Measurements from ENCODE around the gene AREG.
A peak's percentile ranks its signal among the peaks of the same experiment; 100 is the strongest.

AREG gene

DNA sequence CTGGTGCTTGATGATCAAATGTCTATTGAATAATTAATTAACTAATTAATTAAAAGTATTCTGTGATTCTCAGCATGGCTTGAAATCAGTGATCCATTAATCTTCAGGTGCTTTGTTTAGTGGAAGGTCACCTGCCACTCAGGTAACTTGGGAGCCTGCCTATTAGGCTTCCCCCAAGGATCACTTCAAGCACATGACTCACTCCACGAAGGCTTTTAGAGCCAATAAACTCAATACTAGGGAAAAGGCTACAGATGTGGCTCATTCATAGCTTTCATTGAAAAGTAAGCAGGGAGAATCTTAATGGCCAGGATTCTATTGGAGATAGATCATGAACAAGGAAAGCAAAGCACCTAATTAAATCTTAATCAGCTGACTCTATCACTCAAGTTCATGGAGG lies 21.3 kb downstream of the AREG start:
- no peak overlapping the region for H3K4me3 ChIP-seq (ENCODE audit: severe bottlenecking)
- no peaks in the 10 kb centered on the region for H3K9me3 ChIP-seq (ENCODE audit: severe bottlenecking)
- H3K27ac ChIP-seq (ENCODE audit: poor library complexity, severe bottlenecking): no peak overlapping the region

DNA sequence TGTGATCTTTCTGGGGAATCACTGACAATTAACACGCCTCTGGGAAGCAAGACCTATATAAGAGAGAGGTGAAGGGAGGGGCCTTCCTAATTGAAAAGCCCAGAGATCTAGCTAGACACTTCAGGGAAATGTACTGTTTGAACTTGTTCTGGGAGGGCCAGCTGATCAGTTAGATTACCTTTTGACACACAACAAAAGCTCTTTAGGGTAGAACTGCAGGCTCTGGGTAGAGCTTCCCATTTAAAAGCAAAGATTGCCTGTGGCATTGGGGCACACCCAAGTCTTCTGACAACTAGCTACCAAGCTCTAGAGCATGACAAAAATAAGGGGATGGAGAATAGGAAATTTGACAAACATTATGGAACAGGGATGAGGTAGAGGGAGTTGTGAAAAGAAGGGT lies 26.3 kb downstream of the AREG start:
- peaks cover 37% of the 10 kb centered on the region for H3K4me1 ChIP-seq (ENCODE audit: insufficient read depth, poor library complexity, severe bottlenecking)
- ATAC-seq (ENCODE audit: low read depth): no peak
- no peaks in the 10 kb centered on the region for H3K36me3 ChIP-seq (ENCODE audit: low read depth)
- H3K4me3 ChIP-seq (ENCODE audit: severe bottlenecking): no peak overlapping the region
- no peaks in the 10 kb centered on the region for H3K9me3 ChIP-seq (ENCODE audit: severe bottlenecking)
- H3K27me3 ChIP-seq (ENCODE audit: insufficient read depth, poor library complexity, severe bottlenecking): no peaks in the 10 kb centered on the region
- H3K27ac ChIP-seq (ENCODE audit: poor library complexity, severe bottlenecking): no peak overlapping the region
- TF ChIP-seq, protein P1, sequence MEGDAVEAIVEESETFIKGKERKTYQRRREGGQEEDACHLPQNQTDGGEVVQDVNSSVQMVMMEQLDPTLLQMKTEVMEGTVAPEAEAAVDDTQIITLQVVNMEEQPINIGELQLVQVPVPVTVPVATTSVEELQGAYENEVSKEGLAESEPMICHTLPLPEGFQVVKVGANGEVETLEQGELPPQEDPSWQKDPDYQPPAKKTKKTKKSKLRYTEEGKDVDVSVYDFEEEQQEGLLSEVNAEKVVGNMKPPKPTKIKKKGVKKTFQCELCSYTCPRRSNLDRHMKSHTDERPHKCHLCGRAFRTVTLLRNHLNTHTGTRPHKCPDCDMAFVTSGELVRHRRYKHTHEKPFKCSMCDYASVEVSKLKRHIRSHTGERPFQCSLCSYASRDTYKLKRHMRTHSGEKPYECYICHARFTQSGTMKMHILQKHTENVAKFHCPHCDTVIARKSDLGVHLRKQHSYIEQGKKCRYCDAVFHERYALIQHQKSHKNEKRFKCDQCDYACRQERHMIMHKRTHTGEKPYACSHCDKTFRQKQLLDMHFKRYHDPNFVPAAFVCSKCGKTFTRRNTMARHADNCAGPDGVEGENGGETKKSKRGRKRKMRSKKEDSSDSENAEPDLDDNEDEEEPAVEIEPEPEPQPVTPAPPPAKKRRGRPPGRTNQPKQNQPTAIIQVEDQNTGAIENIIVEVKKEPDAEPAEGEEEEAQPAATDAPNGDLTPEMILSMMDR (IDR thresholded peaks at IDR 0.05; ENCODE audit: poor library complexity, severe bottlenecking): no peak
- no peak for DNase-seq (ENCODE audit: low spot score)

More for the DNA sequence above, 21.3 kb downstream of the AREG start:
- ATAC-seq (ENCODE audit: low read depth) (no peak), DNase-seq (ENCODE audit: low spot score) (no peak)
- Histone ChIP-seq H3K27me3 (ENCODE audit: insufficient read depth, poor library complexity, severe bottlenecking) (no peaks in the 10 kb centered on the region), H3K4me1 (ENCODE audit: insufficient read depth, poor library complexity, severe bottlenecking) (peaks cover 5% of the 10 kb centered on the region), H3K36me3 (ENCODE audit: low read depth) (no peaks in the 10 kb centered on the region)
- TF ChIP-seq, protein P1 (IDR thresholded peaks at IDR 0.05; ENCODE audit: poor library complexity, severe bottlenecking): no peak

DNA sequence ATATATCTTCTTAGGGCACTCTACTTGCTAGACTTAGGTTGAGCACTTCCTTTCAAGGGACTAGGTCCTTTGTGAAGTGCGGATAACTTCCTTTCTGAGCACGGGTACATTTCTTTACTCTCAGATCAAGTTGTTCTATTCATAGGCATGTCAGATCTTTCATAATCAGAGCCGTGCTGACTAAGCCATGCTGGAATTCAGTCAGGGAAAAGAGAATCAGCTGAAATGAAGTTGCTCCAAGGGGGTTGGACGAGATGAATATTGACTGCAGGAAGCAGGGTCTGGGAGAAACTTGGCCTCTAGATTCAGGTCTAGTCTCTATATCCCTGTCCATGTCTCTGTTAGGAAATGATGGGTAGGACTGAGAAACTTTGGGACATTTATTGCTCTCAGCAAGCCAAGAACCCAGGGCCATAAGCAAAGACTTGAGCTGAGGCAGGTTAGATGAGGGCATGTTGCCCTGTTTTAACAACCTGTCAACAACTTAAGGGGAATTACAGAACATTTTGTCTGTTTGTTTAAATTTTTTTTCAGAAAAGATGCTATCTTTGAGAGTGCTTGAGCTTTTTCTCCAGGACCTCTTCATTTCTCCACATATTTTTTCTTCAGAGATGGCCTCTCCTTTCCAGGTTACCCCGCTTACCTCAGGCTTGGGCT lies 28.3 kb downstream of the AREG start:
- Histone ChIP-seq H3K4me1 (ENCODE audit: insufficient read depth, poor library complexity, severe bottlenecking) (peaks cover 37% of the 10 kb centered on the region), H3K9me3 (ENCODE audit: severe bottlenecking) (no peaks in the 10 kb centered on the region), H3K4me3 (ENCODE audit: severe bottlenecking) (no peak overlapping the region), H3K27me3 (ENCODE audit: insufficient read depth, poor library complexity, severe bottlenecking) (no peaks in the 10 kb centered on the region), H3K27ac (ENCODE audit: poor library complexity, severe bottlenecking) (peak overlapping the region; percentile 55), H3K36me3 (ENCODE audit: low read depth) (no peaks in the 10 kb centered on the region)
- DNase-seq (ENCODE audit: low spot score) (no peak), ATAC-seq (ENCODE audit: low read depth) (peak; percentile 92)
- TF ChIP-seq, protein P1 (IDR thresholded peaks at IDR 0.05; ENCODE audit: poor library complexity, severe bottlenecking): no peak

DNA sequence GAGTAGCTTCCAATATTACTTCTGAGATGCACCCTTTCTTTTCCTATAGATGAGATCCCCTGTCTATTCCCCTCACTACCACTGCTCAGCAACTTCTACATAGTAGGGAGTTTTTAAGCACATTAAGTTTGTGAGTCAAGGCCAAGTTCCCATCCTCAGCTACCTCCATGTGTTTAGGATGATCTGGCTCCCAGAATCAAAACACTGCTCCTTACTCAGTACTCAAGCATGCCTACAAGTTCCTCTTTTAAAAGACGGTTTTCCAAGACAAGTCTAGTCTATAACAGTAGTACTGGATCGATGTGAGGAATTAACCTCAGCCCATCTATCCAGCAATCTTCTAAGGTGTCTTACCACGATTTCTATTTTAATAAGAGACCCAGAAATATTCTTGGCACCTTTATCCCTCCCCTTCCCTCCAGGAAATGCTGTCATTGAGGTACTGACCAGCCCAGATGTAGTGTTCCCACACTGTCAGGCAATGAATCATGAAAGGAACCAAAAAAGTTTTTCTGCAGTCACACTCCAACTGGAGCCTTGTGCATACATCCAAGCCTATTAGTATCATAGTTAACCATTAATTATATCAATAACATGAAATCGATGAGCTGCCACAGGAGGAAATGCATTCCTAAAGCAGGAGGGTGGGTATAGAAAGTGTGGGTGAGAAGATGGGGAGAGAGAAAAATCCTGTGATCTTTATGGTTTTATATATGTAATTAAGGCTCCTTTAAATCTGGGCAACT lies 29.6 kb downstream of the AREG start:
- H3K36me3 ChIP-seq (ENCODE audit: low read depth): no peaks in the 10 kb centered on the region
- H3K27me3 ChIP-seq (ENCODE audit: insufficient read depth, poor library complexity, severe bottlenecking): no peaks in the 10 kb centered on the region
- DNase-seq (ENCODE audit: low spot score) (no peak), ATAC-seq (ENCODE audit: low read depth) (peak; percentile 43)
- peak overlapping the region; percentile 55 for H3K27ac ChIP-seq (ENCODE audit: poor library complexity, severe bottlenecking)
- no peaks in the 10 kb centered on the region for H3K9me3 ChIP-seq (ENCODE audit: severe bottlenecking)
- H3K4me1 ChIP-seq (ENCODE audit: insufficient read depth, poor library complexity, severe bottlenecking): peaks cover 37% of the 10 kb centered on the region
- no peak overlapping the region for H3K4me3 ChIP-seq (ENCODE audit: severe bottlenecking)
- TF ChIP-seq, protein P1 (IDR thresholded peaks at IDR 0.05; ENCODE audit: poor library complexity, severe bottlenecking): no peak
